Loucy (cell line): Measurements from ENCODE around the gene SNRPN.
"Not testable (repeated sequence)": the region's sequence is repeated elsewhere in the genome, so short reads cannot be mapped to it uniquely, and the experiment has no call there.

Experiments
- H2AFZ ChIP-seq: fragments of 200-600 bp; sonication (generic); 2 replicates; pipeline ENCODE4 v1.6.0; 2016; ENCODE audit warnings: antibody characterized with exemption, mild to moderate bottlenecking, low read length, moderate library complexity
- H3F3A ChIP-seq: fragments of 200-600 bp; 2 replicates; pipeline ENCODE4 v1.6.0; 2016; ENCODE audit warnings: antibody characterized with exemption, low read depth, mild to moderate bottlenecking
- H3K27me3 ChIP-seq: fragments of 200-600 bp; sonication (generic); 2 replicates; pipeline ENCODE4 v1.6.1; 2014; ENCODE audit warnings: low read length, mild to moderate bottlenecking; ENCODE audit not compliant: insufficient read depth, poor library complexity, severe bottlenecking
- H3K36me3 ChIP-seq: fragments of 200-600 bp; sonication (generic); 2 replicates; pipeline ENCODE4 v1.6.1; 2016; ENCODE audit warnings: low read length; ENCODE audit not compliant: insufficient read depth
- H3K4me1 ChIP-seq: fragments of 200-600 bp; sonication (generic); 2 replicates; pipeline ENCODE4 v1.5.1; 2014; ENCODE audit warnings: low read length, mild to moderate bottlenecking; ENCODE audit not compliant: insufficient read depth, poor library complexity, severe bottlenecking
- H3K4me2 ChIP-seq: fragments of 200-600 bp; sonication (generic); 2 replicates; pipeline ENCODE4 v1.6.0; 2014; ENCODE audit warnings: antibody characterized with exemption, low read length, low read depth, mild to moderate bottlenecking; ENCODE audit not compliant: poor library complexity, severe bottlenecking
- H3K4me3 ChIP-seq: fragments of 200-600 bp; sonication (generic); 2 replicates; pipeline ENCODE4 v1.5.1; 2014; ENCODE audit warnings: low read length, mild to moderate bottlenecking, mixed read lengths; ENCODE audit not compliant: poor library complexity, severe bottlenecking
- H3K79me2 ChIP-seq: fragments of 200-600 bp; sonication (generic); 2 replicates; pipeline ENCODE4 v1.6.1; 2014; ENCODE audit warnings: low read length; ENCODE audit not compliant: insufficient read depth
- H3K9ac ChIP-seq: fragments of 200-600 bp; sonication (generic); 2 replicates; pipeline ENCODE4 v1.6.0; 2014; ENCODE audit warnings: mild to moderate bottlenecking, low read depth, low read length, moderate library complexity; ENCODE audit not compliant: poor library complexity, severe bottlenecking
- H3K9me2 ChIP-seq: fragments of 200-600 bp; sonication (generic); replicated peaks from 2 replicates; pipeline ENCODE4 v1.6.1; 2016; ENCODE audit warnings: low read depth, low read length, mixed read lengths
- H3K9me3 ChIP-seq: fragments of 200-600 bp; sonication (generic); 2 replicates; pipeline ENCODE4 v1.6.1; 2014; ENCODE audit warnings: mild to moderate bottlenecking, antibody characterized with exemption, low read length, low read depth; ENCODE audit not compliant: insufficient read depth
- H4K20me1 ChIP-seq: fragments of 200-600 bp; sonication (generic); 2 replicates; pipeline ENCODE4 v1.6.0; 2014; ENCODE audit warnings: antibody characterized with exemption, low read length, mild to moderate bottlenecking; ENCODE audit not compliant: insufficient read depth, poor library complexity, severe bottlenecking
- CTCF ChIP-seq: fragments of 200-600 bp; sonication (generic); conservative IDR thresholded peaks from 2 replicates; pipeline ENCODE4 v1.5.1; 2014; ENCODE audit warnings: mild to moderate bottlenecking, antibody characterized with exemption, low read length
- EZH2phosphoT487 ChIP-seq: fragments of 200-600 bp; IDR thresholded peaks from 2 replicates; pipeline ENCODE4 v1.6.1; 2018; ENCODE audit warnings: antibody characterized with exemption, mild to moderate bottlenecking, moderate library complexity, borderline replicate concordance

The SNRPN gene

GRCh38 chr15:24919446-24919845, 35.3 kb upstream of the SNRPN start:
- no peaks in the 10 kb centered on the region for H3K79me2 ChIP-seq
- no peak overlapping the region for H3K9ac ChIP-seq
- H3K9me3 ChIP-seq = no peaks in the 10 kb centered on the region
- H3K4me3 ChIP-seq = no peak overlapping the region
- H3K36me3 ChIP-seq = no peaks in the 10 kb centered on the region
- peaks cover 77% of the 10 kb centered on the region for H3K27me3 ChIP-seq
- H3K4me1 ChIP-seq = peaks cover 3% of the 10 kb centered on the region
- no peak overlapping the region for H3K4me2 ChIP-seq
- no peaks in the 10 kb centered on the region for H4K20me1 ChIP-seq
- no peaks in the 10 kb centered on the region for H3K9me2 ChIP-seq
- TF ChIP-seq EZH2phosphoT487 (no peak), CTCF (no peak)
- no peaks in the 10 kb centered on the region for H3F3A ChIP-seq
- H2AFZ ChIP-seq = no peak overlapping the region

GRCh38 chr15:24922781-24923180, 32.0 kb upstream of the SNRPN start:
- H3K9me2 ChIP-seq, H3K36me3 ChIP-seq, H2AFZ ChIP-seq, H3K9ac ChIP-seq, H3F3A ChIP-seq, H3K79me2 ChIP-seq, H3K4me3 ChIP-seq, H3K4me1 ChIP-seq, H3K4me2 ChIP-seq, H3K9me3 ChIP-seq, H4K20me1 ChIP-seq: not testable (repeated sequence)
- H3K27me3 ChIP-seq = peaks cover 78% of the 10 kb centered on the region

- no peak for TF ChIP-seq CTCF
- no peak for TF ChIP-seq EZH2phosphoT487
- Histone ChIP-seq H3K4me3 (no peak overlapping the region), H3K9me2 (no peaks in the 10 kb centered on the region), H3K9me3 (no peaks in the 10 kb centered on the region), H3K27me3 (peaks cover 74% of the 10 kb centered on the region), H3F3A (no peaks in the 10 kb centered on the region), H3K4me2 (no peak overlapping the region), H3K4me1 (no peaks in the 10 kb centered on the region), H3K36me3 (no peaks in the 10 kb centered on the region), H3K9ac (no peak overlapping the region), H4K20me1 (no peaks in the 10 kb centered on the region), H2AFZ (no peak overlapping the region), H3K79me2 (no peaks in the 10 kb centered on the region)
These were observed 30.6 kb upstream of the SNRPN start for GRCh38 chr15:24924153-24924552.

GRCh38 chr15:24924621-24925020, 30.2 kb upstream of the SNRPN start:
- Histone ChIP-seq H3F3A (no peaks in the 10 kb centered on the region), H3K9me3 (no peaks in the 10 kb centered on the region), H3K4me3 (no peak overlapping the region), H3K9me2 (no peaks in the 10 kb centered on the region), H3K4me1 (no peaks in the 10 kb centered on the region), H3K79me2 (no peaks in the 10 kb centered on the region), H3K27me3 (peaks cover 70% of the 10 kb centered on the region), H3K36me3 (no peaks in the 10 kb centered on the region), H3K4me2 (no peak overlapping the region), H4K20me1 (no peaks in the 10 kb centered on the region), H3K9ac (no peak overlapping the region), H2AFZ (no peak overlapping the region)
- no peak for TF ChIP-seq EZH2phosphoT487
- no peak for TF ChIP-seq CTCF

GRCh38 chr15:24931874-24932732, 22.7 kb upstream of the SNRPN start:
- H3K9me3 ChIP-seq, H4K20me1 ChIP-seq, H3K9me2 ChIP-seq, H3K79me2 ChIP-seq, H3K4me3 ChIP-seq, H3K9ac ChIP-seq, H2AFZ ChIP-seq, H3K4me1 ChIP-seq, H3F3A ChIP-seq, H3K4me2 ChIP-seq, H3K27me3 ChIP-seq, H3K36me3 ChIP-seq: not testable (repeated sequence)
